Breast epithelium (tissue), 3 donors: ENCODE results near the gene SCN1B.

Source experiments
- POLR2A ChIP-seq: fragments of 450-650 bp; IDR thresholded peaks from one replicate; pipeline ENCODE4 v1.6.1; 2016; ENCODE audit warnings: antibody characterized with exemption, mild to moderate bottlenecking, moderate library complexity
- TF ChIP-seq, protein P1 (sequence below), 3 donors: fragments of 450-650 bp; IDR thresholded peaks; one replicate each; pipeline ENCODE4 v1.5.1; 2016 to 2017; ENCODE audit warnings: antibody characterized with exemption in 3 of 3, mild to moderate bottlenecking in 3 of 3, moderate library complexity in 3 of 3

DNA sequence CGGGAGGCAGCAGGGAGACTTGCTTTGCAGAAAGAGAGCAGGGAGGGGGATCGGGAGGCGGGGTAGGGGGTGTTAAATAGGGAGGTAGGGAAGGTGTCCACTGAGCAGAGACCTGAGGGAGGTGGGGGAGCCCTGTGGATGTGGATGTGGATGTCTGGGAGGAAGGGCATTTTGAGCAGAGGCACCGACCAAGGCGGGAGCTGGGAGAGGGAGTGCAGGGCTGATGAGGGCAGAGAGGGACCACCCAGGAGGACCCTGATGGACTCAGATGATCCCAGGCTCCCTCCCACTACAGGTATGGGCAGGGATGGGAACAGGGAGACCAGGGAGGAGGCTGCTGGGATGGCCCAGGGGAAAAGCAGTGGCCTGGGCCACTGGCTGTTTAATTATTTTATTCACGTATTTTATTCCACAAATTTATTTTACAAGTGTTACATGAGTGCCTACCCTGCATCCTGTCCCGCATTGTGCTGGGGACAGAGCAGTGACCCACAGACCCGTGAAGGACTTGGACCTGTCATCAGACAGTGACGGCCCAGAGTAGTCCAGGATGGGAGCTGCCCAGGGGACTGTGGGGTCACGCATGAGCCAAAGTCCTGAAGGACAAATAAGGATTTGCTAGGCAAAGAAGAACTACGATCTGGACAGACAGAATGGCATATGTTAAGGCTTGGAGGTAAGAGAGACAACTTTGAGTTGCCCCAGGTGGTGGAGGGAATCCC lies 24.9 kb upstream of the SCN1B start:
- TF ChIP-seq, protein P1, sequence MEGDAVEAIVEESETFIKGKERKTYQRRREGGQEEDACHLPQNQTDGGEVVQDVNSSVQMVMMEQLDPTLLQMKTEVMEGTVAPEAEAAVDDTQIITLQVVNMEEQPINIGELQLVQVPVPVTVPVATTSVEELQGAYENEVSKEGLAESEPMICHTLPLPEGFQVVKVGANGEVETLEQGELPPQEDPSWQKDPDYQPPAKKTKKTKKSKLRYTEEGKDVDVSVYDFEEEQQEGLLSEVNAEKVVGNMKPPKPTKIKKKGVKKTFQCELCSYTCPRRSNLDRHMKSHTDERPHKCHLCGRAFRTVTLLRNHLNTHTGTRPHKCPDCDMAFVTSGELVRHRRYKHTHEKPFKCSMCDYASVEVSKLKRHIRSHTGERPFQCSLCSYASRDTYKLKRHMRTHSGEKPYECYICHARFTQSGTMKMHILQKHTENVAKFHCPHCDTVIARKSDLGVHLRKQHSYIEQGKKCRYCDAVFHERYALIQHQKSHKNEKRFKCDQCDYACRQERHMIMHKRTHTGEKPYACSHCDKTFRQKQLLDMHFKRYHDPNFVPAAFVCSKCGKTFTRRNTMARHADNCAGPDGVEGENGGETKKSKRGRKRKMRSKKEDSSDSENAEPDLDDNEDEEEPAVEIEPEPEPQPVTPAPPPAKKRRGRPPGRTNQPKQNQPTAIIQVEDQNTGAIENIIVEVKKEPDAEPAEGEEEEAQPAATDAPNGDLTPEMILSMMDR (IDR thresholded peaks at IDR 0.05), result no peak
- TF ChIP-seq POLR2A, result no peak
